Heart left ventricle (tissue), 13 donors: ENCODE results near the gene RAB14.
"Not testable (repeated sequence)": the region's sequence is repeated elsewhere in the genome, so short reads cannot be mapped to it uniquely, and the experiment has no call there.

Source experiments
- POLR2A ChIP-seq, 2 donors: fragments of 450-650 bp; IDR thresholded peaks; one replicate each; pipeline ENCODE4 v1.6.1; 2017; ENCODE audit warnings: antibody characterized with exemption in 2 of 2, mild to moderate bottlenecking in 2 of 2, moderate library complexity in 2 of 2
- TF ChIP-seq, protein P1 (sequence below), 12 donors: fragments of 200-600 bp; sonication (generic) in 4 of 12; IDR thresholded peaks; one replicate each; pipeline versions ENCODE4 v1.5.0 to v1.8.0; 2018 to 2022; ENCODE audit warnings: antibody characterized with exemption in 12 of 12, mild to moderate bottlenecking in 5 of 12
- donor health status: ischemic (EF 13 %, LVEDD 7.1; RV severe dilation, severe dysfunction).
- donor health status: DM: no; HTN: yes; CAD: no.
- donor health status: DM: no; HTN: no; CAD: no.
- donor health status: ischemic (EF 25% LVEDD 6.9; RV normal size, moderate dysfunction).
- donor health status: ischemic (EF 25% LVEDD 5.7; RV mildly dilated, moderate dysfunction).
- donor health status: ischemic (EF 35%, LVEDD 5.7; RV mildly dilated, moderate dysfunction).
- donor health status: nonischemic (EF 11% LVEDD 7.7; RV severe dilation, severe dysfunction).
- donor health status: DM: yes; HTN: yes; CAD: no.
- donor health status: PGD.
- donor health status: ischemic (EF 29% LVEDD 5.4; RV normal size, mild dysfunction).
- donor health status: nonischemic (EF 23%, LVEDD 6.1; RV moderate dilation, normal function).

DNA sequence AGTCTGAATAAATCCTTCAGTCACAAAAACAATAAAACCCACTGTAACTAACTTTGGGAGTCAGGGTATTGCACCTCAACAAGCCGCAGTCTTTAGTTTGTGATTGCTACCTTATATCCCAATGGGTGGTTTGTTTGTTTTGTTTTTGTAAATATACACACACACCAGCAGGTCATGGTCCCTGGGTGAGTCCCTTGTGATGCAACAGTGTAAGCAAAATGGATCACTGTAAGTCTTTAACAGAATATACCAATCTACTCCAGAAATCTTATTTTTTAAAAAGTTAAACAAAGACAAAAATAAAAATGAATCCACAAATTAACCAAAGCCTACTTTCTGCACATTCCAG lies 22.3 kb downstream of the RAB14 start:
- not testable (repeated sequence) for TF ChIP-seq POLR2A (IDR thresholded peaks at IDR 0.05)
- TF ChIP-seq, protein P1, sequence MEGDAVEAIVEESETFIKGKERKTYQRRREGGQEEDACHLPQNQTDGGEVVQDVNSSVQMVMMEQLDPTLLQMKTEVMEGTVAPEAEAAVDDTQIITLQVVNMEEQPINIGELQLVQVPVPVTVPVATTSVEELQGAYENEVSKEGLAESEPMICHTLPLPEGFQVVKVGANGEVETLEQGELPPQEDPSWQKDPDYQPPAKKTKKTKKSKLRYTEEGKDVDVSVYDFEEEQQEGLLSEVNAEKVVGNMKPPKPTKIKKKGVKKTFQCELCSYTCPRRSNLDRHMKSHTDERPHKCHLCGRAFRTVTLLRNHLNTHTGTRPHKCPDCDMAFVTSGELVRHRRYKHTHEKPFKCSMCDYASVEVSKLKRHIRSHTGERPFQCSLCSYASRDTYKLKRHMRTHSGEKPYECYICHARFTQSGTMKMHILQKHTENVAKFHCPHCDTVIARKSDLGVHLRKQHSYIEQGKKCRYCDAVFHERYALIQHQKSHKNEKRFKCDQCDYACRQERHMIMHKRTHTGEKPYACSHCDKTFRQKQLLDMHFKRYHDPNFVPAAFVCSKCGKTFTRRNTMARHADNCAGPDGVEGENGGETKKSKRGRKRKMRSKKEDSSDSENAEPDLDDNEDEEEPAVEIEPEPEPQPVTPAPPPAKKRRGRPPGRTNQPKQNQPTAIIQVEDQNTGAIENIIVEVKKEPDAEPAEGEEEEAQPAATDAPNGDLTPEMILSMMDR (IDR thresholded peaks at IDR 0.05) = not testable (repeated sequence)
